GM04504 (cell line): ENCODE measurements around the gene RBFOX1.

Experiments used
- DNase-seq: peaks from one replicate; pipeline ENCODE4 v3.0.0-alpha.2; 2012; ENCODE audit warnings: low read depth

RBFOX1 gene

GRCh38 chr16:7332611-7333010 is at the start of gene RBFOX1:
RBFOX1 (plus strand) TSS chr16:7332845.
- DNase-seq, result no peak

GRCh38 chr16:7284780-7285179 is 47.9 kb upstream of the RBFOX1 start:
- DNase-seq, result no peak

GRCh38 chr16:7285520-7285919 is 47.1 kb upstream of the RBFOX1 start:
- DNase-seq, result no peak

- no peak for DNase-seq
Observed at GRCh38 chr16:7289299-7289698, 43.3 kb upstream of the RBFOX1 start.

GRCh38 chr16:7290682-7291081 is 42.0 kb upstream of the RBFOX1 start:
- DNase-seq, result no peak

GRCh38 chr16:7294020-7294419 is 38.6 kb upstream of the RBFOX1 start:
- DNase-seq, result no peak

GRCh38 chr16:7303052-7303610 is 29.5 kb upstream of the RBFOX1 start:
- no peak for DNase-seq

- no peak for DNase-seq
Observed at GRCh38 chr16:7303660-7304200, 28.9 kb upstream of the RBFOX1 start.

- DNase-seq, result no peak
Observed at GRCh38 chr16:7304279-7304678, 28.4 kb upstream of the RBFOX1 start.

- no peak for DNase-seq
Observed at GRCh38 chr16:7304958-7305357, 27.7 kb upstream of the RBFOX1 start.

GRCh38 chr16:7313170-7313569 is 19.5 kb upstream of the RBFOX1 start:
- DNase-seq, result no peak

- DNase-seq, result no peak
Observed at GRCh38 chr16:7314163-7314562, 18.5 kb upstream of the RBFOX1 start.

GRCh38 chr16:7315813-7316212 is 16.8 kb upstream of the RBFOX1 start:
- DNase-seq, result no peak

- DNase-seq, result no peak
Observed at GRCh38 chr16:7316281-7316888, 16.3 kb upstream of the RBFOX1 start.

- DNase-seq, result no peak
Observed at GRCh38 chr16:7317982-7318381, 14.7 kb upstream of the RBFOX1 start.

GRCh38 chr16:7318686-7319085 is 14.0 kb upstream of the RBFOX1 start:
- DNase-seq, result no peak

GRCh38 chr16:7319514-7319913 is 13.1 kb upstream of the RBFOX1 start:
- DNase-seq, result no peak

- DNase-seq, result no peak
Observed at GRCh38 chr16:7321661-7322060, 11.0 kb upstream of the RBFOX1 start.

- DNase-seq, result no peak
Observed at GRCh38 chr16:7324321-7324720, 8.3 kb upstream of the RBFOX1 start.

- no peak for DNase-seq
Observed at GRCh38 chr16:7325834-7326233, 6.8 kb upstream of the RBFOX1 start.

GRCh38 chr16:7330709-7331108 is 1.9 kb upstream of the RBFOX1 start:
- DNase-seq, result no peak

- DNase-seq, result no peak
Observed at GRCh38 chr16:7331997-7332396, 648 bp upstream of the RBFOX1 start.

GRCh38 chr16:7333180-7333725 is 608 bp downstream of the RBFOX1 start:
- DNase-seq, result no peak
